Measurements from ENCODE around the gene PRIMA1.

The PRIMA1 gene

DNA sequence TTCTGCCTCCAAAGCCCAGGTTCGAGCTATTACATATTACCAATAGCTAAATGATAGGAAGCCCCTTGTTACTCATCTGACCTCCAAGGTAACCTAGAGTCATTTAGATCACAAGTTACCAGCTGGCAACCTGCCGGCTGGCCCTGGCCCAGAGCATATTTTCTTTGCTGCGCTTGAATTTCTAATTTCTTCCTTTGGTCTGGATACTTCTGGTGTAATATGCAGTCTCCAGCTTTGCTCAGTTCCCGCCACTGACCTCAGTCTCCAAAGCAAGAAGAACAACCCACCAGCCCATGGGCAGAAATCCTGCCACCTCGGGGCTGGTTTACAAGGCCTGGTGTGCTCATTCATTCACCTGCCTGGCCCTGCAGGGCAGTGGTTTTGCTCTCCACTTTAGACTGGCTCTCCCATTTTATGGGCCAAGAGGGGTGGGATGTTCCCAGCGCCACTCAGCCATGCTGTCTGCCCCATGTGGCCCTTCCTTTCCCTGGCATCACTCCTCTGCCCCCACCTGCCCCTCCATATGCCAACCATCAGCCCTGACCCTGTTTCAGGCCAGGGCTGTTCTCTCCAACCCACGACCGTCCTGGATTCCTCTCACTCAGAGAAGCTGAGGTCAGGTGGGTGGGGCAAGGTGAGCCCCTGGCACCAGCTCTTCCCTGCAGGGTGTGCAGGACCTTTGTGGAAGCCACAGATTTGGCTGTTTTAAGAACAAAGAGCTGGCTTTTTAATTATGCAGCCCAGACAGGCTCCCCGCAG lies 76.0 kb downstream of the PRIMA1 start:
- TF ChIP-seq FOXP2 (optimal IDR thresholded peaks at IDR 0.05; ENCODE audit: control extremely low read depth, extremely low read length, insufficient read depth) (no peak), POLR2AphosphoS5 (IDR thresholded peaks at IDR 0.05; ENCODE audit: borderline replicate concordance, low read depth, low read length) (no peak), EZH2 (IDR thresholded peaks at IDR 0.05) (no peak)
- no peaks in the 10 kb centered on the region for H3K9me3 ChIP-seq (ENCODE audit: low read depth, low read length)
- DNase-seq (ENCODE audit: low read depth, low spot score), result no peak

DNA sequence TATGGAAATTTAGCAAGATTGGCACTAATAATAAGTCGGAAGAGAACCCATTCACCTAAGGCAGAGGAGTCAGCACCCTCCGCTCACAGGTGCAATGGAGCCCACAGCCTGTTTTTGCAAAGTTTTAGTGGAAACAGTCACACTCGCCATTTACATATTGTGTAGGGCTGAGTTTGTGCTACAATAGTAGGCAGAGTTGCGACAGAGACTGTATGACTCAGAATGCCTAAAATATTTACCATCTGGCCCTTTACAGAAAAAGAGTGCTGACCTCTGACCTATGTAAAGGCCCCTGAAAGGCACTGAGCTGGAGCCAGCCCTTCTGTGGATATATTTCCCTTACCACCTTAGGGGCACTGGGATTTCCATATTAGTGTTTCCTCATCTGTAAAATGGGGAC lies 79.0 kb downstream of the PRIMA1 start:
- Histone ChIP-seq H3K9ac (ENCODE audit: insufficient read length) (no peak overlapping the region), H3K27ac (no peak overlapping the region), H3K9me3 (ENCODE audit: low read depth, low read length) (no peaks in the 10 kb centered on the region), H3K36me3 (ENCODE audit: insufficient read depth, low read length) (no peaks in the 10 kb centered on the region), H3K4me3 (no peak overlapping the region)
- no peak for DNase-seq (ENCODE audit: low read depth, low spot score)
- TF ChIP-seq FOXP2 (optimal IDR thresholded peaks at IDR 0.05; ENCODE audit: control extremely low read depth, extremely low read length, insufficient read depth) (no peak), EZH2 (IDR thresholded peaks at IDR 0.05) (no peak), POLR2AphosphoS5 (IDR thresholded peaks at IDR 0.05; ENCODE audit: borderline replicate concordance, low read depth, low read length) (no peak)

More for the DNA sequence above, 76.0 kb downstream of the PRIMA1 start:
- Histone ChIP-seq H3K9ac (ENCODE audit: insufficient read length) (no peak overlapping the region), H3K27ac (no peak overlapping the region), H3K4me3 (no peak overlapping the region), H3K36me3 (ENCODE audit: insufficient read depth, low read length) (no peaks in the 10 kb centered on the region)

DNA sequence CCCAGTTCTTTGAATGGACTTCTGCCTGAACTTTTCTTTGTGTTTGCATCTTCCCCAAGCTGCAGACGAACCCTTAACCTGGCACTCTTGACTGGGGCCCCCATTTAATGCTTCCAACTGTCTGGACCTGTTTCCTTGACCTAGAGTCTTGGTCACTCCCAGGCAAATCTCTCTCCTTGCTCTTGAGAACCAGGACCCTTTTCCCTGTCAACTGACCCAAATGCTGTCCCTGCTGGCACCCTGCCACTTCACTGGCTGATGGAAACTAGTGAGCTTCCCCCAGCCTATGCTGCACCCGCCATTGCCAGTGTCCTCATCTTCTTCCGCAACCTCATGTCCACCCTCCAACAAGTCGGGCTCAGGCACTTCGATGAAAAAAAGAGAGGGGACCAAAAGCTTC lies 79.5 kb downstream of the PRIMA1 start:
- no peak for DNase-seq (ENCODE audit: low read depth, low spot score)
- no peak overlapping the region for H3K27ac ChIP-seq
- TF ChIP-seq POLR2AphosphoS5 (IDR thresholded peaks at IDR 0.05; ENCODE audit: borderline replicate concordance, low read depth, low read length) (no peak), FOXP2 (optimal IDR thresholded peaks at IDR 0.05; ENCODE audit: control extremely low read depth, extremely low read length, insufficient read depth) (no peak), EZH2 (IDR thresholded peaks at IDR 0.05) (no peak)
- H3K9me3 ChIP-seq (ENCODE audit: low read depth, low read length), result no peaks in the 10 kb centered on the region
- no peaks in the 10 kb centered on the region for H3K36me3 ChIP-seq (ENCODE audit: insufficient read depth, low read length)
- H3K4me3 ChIP-seq, result no peak overlapping the region
- H3K9ac ChIP-seq (ENCODE audit: insufficient read length), result no peak overlapping the region

DNA sequence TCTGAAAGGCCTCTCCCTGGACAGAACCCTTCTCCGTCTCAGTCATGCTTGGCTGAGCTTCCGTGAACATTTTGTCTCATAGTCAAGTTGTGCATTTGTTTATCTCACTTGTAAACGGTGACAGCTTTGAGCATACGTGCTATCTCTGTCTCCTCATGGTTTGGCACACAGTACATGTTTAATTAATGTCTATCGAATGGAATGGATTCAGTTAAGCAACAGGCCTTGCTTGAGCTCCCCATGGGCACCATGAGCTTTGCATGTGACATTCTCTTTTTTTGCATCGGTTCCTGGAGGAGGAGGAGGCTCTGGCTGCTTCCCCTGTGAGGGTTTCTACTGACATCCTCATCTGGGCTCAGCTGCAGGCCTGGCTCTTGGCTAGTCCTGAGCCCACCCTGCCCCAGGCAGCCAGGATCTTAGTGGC lies 80.0 kb downstream of the PRIMA1 start:
- Histone ChIP-seq H3K36me3 (ENCODE audit: insufficient read depth, low read length) (no peaks in the 10 kb centered on the region), H3K9me3 (ENCODE audit: low read depth, low read length) (no peaks in the 10 kb centered on the region), H3K27ac (no peak overlapping the region), H3K9ac (ENCODE audit: insufficient read length) (no peak overlapping the region), H3K4me3 (no peak overlapping the region)
- TF ChIP-seq POLR2AphosphoS5 (IDR thresholded peaks at IDR 0.05; ENCODE audit: borderline replicate concordance, low read depth, low read length) (no peak), FOXP2 (optimal IDR thresholded peaks at IDR 0.05; ENCODE audit: control extremely low read depth, extremely low read length, insufficient read depth) (no peak), EZH2 (IDR thresholded peaks at IDR 0.05) (no peak)
- no peak for DNase-seq (ENCODE audit: low read depth, low spot score)

DNA sequence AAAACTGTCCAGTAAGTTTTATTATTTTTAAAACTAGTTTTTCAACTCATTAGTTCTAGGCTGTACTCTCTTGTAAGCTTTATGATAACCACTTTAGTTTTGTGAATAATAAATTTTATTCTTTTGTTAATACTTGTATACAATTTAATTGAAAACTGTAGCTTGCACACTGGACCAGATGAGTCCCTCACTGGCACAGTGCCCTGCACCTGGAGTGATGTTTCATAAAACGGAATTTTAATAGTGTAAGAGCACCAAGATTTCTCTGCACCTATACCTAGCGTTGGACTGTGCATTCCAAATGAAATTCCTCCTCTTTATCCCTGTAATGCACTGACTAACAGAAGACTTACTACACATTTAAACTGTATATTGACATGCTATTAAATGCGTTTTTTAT lies 80.8 kb downstream of the PRIMA1 start:
- no peak overlapping the region for H3K4me3 ChIP-seq
- no peak for DNase-seq (ENCODE audit: low read depth, low spot score)
- no peaks in the 10 kb centered on the region for H3K9me3 ChIP-seq (ENCODE audit: low read depth, low read length)
- no peaks in the 10 kb centered on the region for H3K36me3 ChIP-seq (ENCODE audit: insufficient read depth, low read length)
- H3K9ac ChIP-seq (ENCODE audit: insufficient read length), result no peak overlapping the region
- TF ChIP-seq EZH2 (IDR thresholded peaks at IDR 0.05) (no peak), FOXP2 (optimal IDR thresholded peaks at IDR 0.05; ENCODE audit: control extremely low read depth, extremely low read length, insufficient read depth) (no peak), POLR2AphosphoS5 (IDR thresholded peaks at IDR 0.05; ENCODE audit: borderline replicate concordance, low read depth, low read length) (no peak)
- no peak overlapping the region for H3K27ac ChIP-seq

DNA sequence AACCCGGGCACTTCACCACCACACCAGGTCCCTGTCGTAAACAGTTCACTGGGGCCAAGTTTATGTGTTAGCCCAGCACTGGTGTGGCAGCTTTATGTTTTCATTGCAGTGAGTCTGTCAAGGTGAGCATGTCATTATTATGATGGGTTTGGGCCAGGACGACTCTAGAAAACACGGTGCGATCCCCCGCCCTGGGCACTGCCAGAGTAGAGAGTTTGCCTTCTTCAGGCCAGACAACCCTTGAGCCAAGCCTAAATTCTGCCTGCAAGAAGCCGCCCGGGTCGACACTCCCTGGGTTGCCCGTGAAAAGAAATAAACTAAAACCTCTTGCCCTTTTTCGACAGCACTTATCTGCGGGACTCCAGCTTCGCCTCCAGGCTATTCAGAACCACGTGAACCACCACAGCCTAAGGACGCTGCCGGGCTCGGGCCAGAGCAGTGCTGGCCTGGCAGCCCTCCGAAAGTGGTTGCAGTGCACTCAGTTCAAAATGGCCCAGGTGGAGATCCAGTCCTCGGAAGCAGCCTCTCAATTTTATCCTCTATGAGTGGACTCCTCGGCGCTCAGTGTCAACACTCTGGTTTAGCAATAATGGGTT lies 81.8 kb downstream of the PRIMA1 start:
- H3K9ac ChIP-seq (ENCODE audit: insufficient read length), result no peak overlapping the region
- TF ChIP-seq FOXP2 (optimal IDR thresholded peaks at IDR 0.05; ENCODE audit: control extremely low read depth, extremely low read length, insufficient read depth), result no peak
- no peak for TF ChIP-seq EZH2 (IDR thresholded peaks at IDR 0.05)
- TF ChIP-seq POLR2AphosphoS5 (IDR thresholded peaks at IDR 0.05; ENCODE audit: borderline replicate concordance, low read depth, low read length), result no peak

DNA sequence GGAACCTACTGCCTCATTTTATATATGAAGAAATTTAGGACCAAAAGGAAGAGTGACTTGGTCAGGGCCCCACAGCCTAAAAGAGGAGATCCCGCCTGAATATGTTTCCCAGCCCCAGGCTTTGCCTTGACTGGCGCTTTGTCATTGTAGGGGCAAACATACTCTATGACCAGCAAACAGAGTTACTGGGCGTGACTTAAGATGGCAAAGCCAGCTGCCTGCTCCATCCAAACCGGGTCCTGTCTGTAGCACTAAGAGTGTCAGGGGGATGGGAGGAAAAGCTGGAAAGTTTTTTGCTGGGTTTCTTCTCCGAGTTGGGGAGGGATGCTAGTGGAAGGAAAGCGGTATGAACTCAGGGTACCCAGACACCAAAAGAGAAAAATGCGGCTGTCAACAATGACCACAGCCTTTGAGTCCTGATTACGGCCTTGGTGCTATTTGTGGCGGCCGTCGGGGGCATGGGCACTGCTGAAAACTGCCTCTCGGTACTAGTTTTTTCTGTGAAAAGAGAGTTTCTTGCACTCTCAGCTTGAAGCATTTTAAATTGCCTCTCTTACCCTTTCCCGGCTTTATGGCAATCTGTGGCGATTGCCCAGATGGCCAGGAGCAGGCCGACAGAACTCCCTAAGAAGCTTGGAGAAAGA lies 82.7 kb downstream of the PRIMA1 start:
- no peak overlapping the region for H3K9ac ChIP-seq (ENCODE audit: insufficient read length)
- TF ChIP-seq EZH2 (IDR thresholded peaks at IDR 0.05), result no peak
- no peak for TF ChIP-seq POLR2AphosphoS5 (IDR thresholded peaks at IDR 0.05; ENCODE audit: borderline replicate concordance, low read depth, low read length)
- TF ChIP-seq FOXP2 (optimal IDR thresholded peaks at IDR 0.05; ENCODE audit: control extremely low read depth, extremely low read length, insufficient read depth), result no peak
- no peaks in the 10 kb centered on the region for H3K9me3 ChIP-seq (ENCODE audit: low read depth, low read length)

More for the DNA sequence above, 81.8 kb downstream of the PRIMA1 start:
- no peaks in the 10 kb centered on the region for H3K36me3 ChIP-seq (ENCODE audit: insufficient read depth, low read length)
- DNase-seq (ENCODE audit: low read depth, low spot score), result no peak
- H3K27ac ChIP-seq, result no peak overlapping the region
- H3K4me3 ChIP-seq, result no peak overlapping the region
- no peaks in the 10 kb centered on the region for H3K9me3 ChIP-seq (ENCODE audit: low read depth, low read length)

DNA sequence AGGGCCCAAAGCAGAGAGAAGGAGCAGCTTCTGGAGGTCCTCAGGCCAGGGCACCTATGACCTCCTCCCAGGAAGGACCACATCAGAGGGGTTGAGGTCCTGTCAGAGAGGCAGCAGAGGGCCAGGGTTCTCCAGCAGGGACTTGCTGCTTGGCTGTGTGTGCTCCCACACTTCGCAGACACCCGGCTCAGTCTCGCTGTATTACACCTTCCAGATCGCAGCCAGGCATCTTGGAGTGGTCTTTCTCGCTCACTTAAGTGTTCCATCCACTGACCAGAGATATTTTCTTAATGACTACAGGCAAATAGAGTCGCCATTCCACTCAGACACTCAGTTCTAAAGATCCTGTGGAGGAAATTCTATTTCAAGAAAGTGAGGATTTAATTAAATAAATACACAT lies 84.3 kb downstream of the PRIMA1 start:
- DNase-seq (ENCODE audit: low read depth, low spot score), result no peak
- Histone ChIP-seq H3K9ac (ENCODE audit: insufficient read length) (no peak overlapping the region), H3K36me3 (ENCODE audit: insufficient read depth, low read length) (no peaks in the 10 kb centered on the region), H3K4me3 (no peak overlapping the region), H3K9me3 (ENCODE audit: low read depth, low read length) (no peaks in the 10 kb centered on the region), H3K27ac (no peak overlapping the region)
- TF ChIP-seq POLR2AphosphoS5 (IDR thresholded peaks at IDR 0.05; ENCODE audit: borderline replicate concordance, low read depth, low read length) (no peak), EZH2 (IDR thresholded peaks at IDR 0.05) (no peak), FOXP2 (optimal IDR thresholded peaks at IDR 0.05; ENCODE audit: control extremely low read depth, extremely low read length, insufficient read depth) (no peak)

More for the DNA sequence above, 82.7 kb downstream of the PRIMA1 start:
- Histone ChIP-seq H3K36me3 (ENCODE audit: insufficient read depth, low read length) (no peaks in the 10 kb centered on the region), H3K4me3 (no peak overlapping the region), H3K27ac (no peak overlapping the region)
- DNase-seq (ENCODE audit: low read depth, low spot score), result no peak
